GM12878 (cell line): Measurements from ENCODE around the gene ANO8. TPM values are rescaled to one million over a fixed set of nuclear protein-coding genes. Genes with fewer than 3 reads are reported as not detected.

Experiments
- ATAC-seq: fragments of 200-7000 bp; cut with Tn5 transposase; 3 replicates; pipeline ENCODE4 v1.9.1; 2020; ENCODE audit warnings: mild to moderate bottlenecking, moderate library complexity
- BruUV-seq: library from RNA; stranded (reverse); fragments of 400-500 nt; replicated peaks from 2 replicates; lab custom pipeline; 2021; lab: Mats Ljungman, UMichigan
- CTCF ChIA-PET: fragments of 300-600 bp; sonication (Branson Sonifier 250); formaldehyde crosslinking; extraction: SDS; loops from one replicate; lab custom pipeline; 2021; ENCODE audit warnings: inconsistent platforms; lab: Yijun Ruan, JAX
- POLR2A ChIA-PET: fragments of 350-600 bp; formaldehyde crosslinking; extraction: SDS; loops from one replicate; lab custom pipeline; 2021; ENCODE audit warnings: inconsistent platforms; lab: Charles Lee
- RAD21 ChIA-PET: fragments of 300-600 bp; sonication (Branson Sonifier 250); formaldehyde crosslinking; loops from one replicate; lab custom pipeline; 2023; ENCODE audit warnings: antibody characterized with exemption; ENCODE audit not compliant: unreplicated experiment; lab: Charles Lee
- SMC1A ChIA-PET: fragments of 300-600 bp; sonication (Branson Sonifier 250); formaldehyde crosslinking; loops from one replicate; lab custom pipeline; 2023; ENCODE audit not compliant: unreplicated experiment, uncharacterized antibody; lab: Charles Lee
- DNase-seq: peaks from one replicate; pipeline ENCODE4 v3.0.0-alpha.2; 2011; ENCODE audit warnings: low read depth, low spot score
- FAIRE-seq: peaks from 3 replicates; lab custom pipeline; 2011; peaks lifted over from hg19 to GRCh38; lab: Jason Lieb, UNC
- H2AFZ ChIP-seq: 2 replicates; pipeline ENCODE4 v1.6.0; 2011; ENCODE audit warnings: low read depth, low read length, control low read depth; ENCODE audit not compliant: control insufficient read depth
- H3K27ac ChIP-seq: 2 replicates; pipeline ENCODE4 v1.5.1; 2011; ENCODE audit warnings: control low read depth; ENCODE audit not compliant: control insufficient read depth, insufficient read depth
- H3K27me3 ChIP-seq, 2 experiments: replicated peaks in 1 of 2; 2 replicates each; pipeline versions ENCODE4 v1.6.0 to v1.6.1; 2011; ENCODE audit warnings: low read length in 1 of 2; ENCODE audit not compliant: control insufficient read depth in 2 of 2, insufficient read depth in 2 of 2
- H3K36me3 ChIP-seq, 2 experiments: 2 replicates each; pipeline ENCODE4 v1.5.1; 2011; ENCODE audit warnings: low read length in 1 of 2; ENCODE audit not compliant: control insufficient read depth in 2 of 2, insufficient read depth in 2 of 2
- H3K4me1 ChIP-seq: 2 replicates; pipeline ENCODE4 v1.6.1; 2011; ENCODE audit warnings: mild to moderate bottlenecking, low read length, moderate library complexity, mixed read lengths; ENCODE audit not compliant: control insufficient read depth, insufficient read depth
- H3K4me2 ChIP-seq: 2 replicates; pipeline ENCODE4 v1.6.0; 2011; ENCODE audit warnings: control low read depth; ENCODE audit not compliant: control insufficient read depth, insufficient read depth
- H3K4me3 ChIP-seq: fragments of 200-600 bp; sonication (generic); 2 replicates; pipeline ENCODE4 v1.5.1; 2016
- H3K79me2 ChIP-seq: 2 replicates; pipeline ENCODE4 v1.6.0; 2011; ENCODE audit warnings: low read length; ENCODE audit not compliant: control insufficient read depth, insufficient read depth
- H3K9ac ChIP-seq: 2 replicates; pipeline ENCODE4 v1.8.0; 2011; ENCODE audit warnings: low read length, control low read depth, mixed read lengths; ENCODE audit not compliant: control insufficient read depth, insufficient read depth
- H3K9me3 ChIP-seq: replicated peaks from 3 replicates; pipeline ENCODE4 v1.5.1; 2011; ENCODE audit warnings: mild to moderate bottlenecking, low read length; ENCODE audit not compliant: control insufficient read depth, insufficient read depth
- H4K20me1 ChIP-seq: 2 replicates; pipeline ENCODE4 v1.6.0; 2011; ENCODE audit not compliant: control insufficient read depth, insufficient read depth
- HDAC6 ChIP-seq: fragments of 200-600 bp; sonication (generic); IDR thresholded peaks from one replicate; pipeline ENCODE4 v1.8.0; 2017; ENCODE audit warnings: antibody characterized with exemption; ENCODE audit not compliant: unreplicated experiment
- HDGF ChIP-seq: fragments of 450-650 bp; IDR thresholded peaks from 2 replicates; pipeline ENCODE4 v1.6.1; 2016; ENCODE audit warnings: antibody characterized with exemption
- HSF1 ChIP-seq: fragments of 150-350 bp; IDR thresholded peaks from 2 replicates; pipeline ENCODE4 v1.6.1; 2014; ENCODE audit warnings: mild to moderate bottlenecking, low read depth, low read length
- MTA3 ChIP-seq: IDR thresholded peaks from 2 replicates; pipeline ENCODE4 v1.6.1; 2012; ENCODE audit warnings: low read length, inconsistent platforms, borderline replicate concordance
- STAT3 ChIP-seq: IDR thresholded peaks from 2 replicates; pipeline ENCODE4 v1.6.1; 2011; ENCODE audit warnings: low read depth, low read length, improper control_type of control experiment
- WGBS: methylation state at CpG from one replicate; pipeline ENCODE4 v1.1.6; 2016; ENCODE audit warnings: low lambda C conversion rate; ENCODE audit not compliant: insufficient replicate concordance, insufficient coverage; ENCODE audit errors: missing lambda C conversion rate; 5-methylcytosine and 5-hydroxymethylcytosine counted together
- in situ Hi-C: fragments of 300-500 bp; cut with MboI; formaldehyde crosslinking; loops from 9 replicates; pipeline ENCODE4 v1.14.3; 2018; ENCODE audit warnings: mixed read lengths
- intact Hi-C: fragments of 100-400 bp; cut with micrococcal nuclease; formaldehyde crosslinking; loops from one replicate; pipeline ENCODE4 v1.14.2; 2022; ENCODE audit not compliant: unreplicated experiment
- polyA plus RNA-seq, 11 experiments: library from polyadenylated mRNA; depleted of rRNA in 4 of 11; unstranded in 6 of 11; stranded (reverse) in 5 of 11; fragments of >200 nt; fragmentation: Nextera tagmentation in 4 of 11; fragmentation: Illumina TruSeq in 1 of 11; extraction: Ambion mirVana in 4 of 11; extraction: Trizol in 1 of 11; gene quantifications; 1 replicate in 1 of 11; 2 replicates in 10 of 11; pipeline versions ENCODE4 v1.2.1 to v1.2.3, GENCODE V29; 2011 to 2016; ENCODE audit warnings: inconsistent platforms in 2 of 11, missing spikeins in 2 of 11, low read depth in 1 of 11
- total RNA-seq, 4 experiments: library from RNA; depleted of rRNA in 3 of 4; stranded (reverse); fragments of >200 nt in 3 of 4; fragmentation: Illumina TruSeq in 1 of 4; extraction: Trizol in 1 of 4; gene quantifications; 2 replicates each; pipeline versions ENCODE4 v1.2.1 to v1.2.3, GENCODE V29; 2013 to 2021
- TF ChIP-seq, protein P1 (sequence below): fragments of 450-650 bp; formaldehyde crosslinking; IDR thresholded peaks from 2 replicates; pipeline ENCODE4 v1.5.0; 2022; ENCODE audit warnings: mild to moderate bottlenecking, missing genetic modification characterization

ANO8 gene
- total and polyA plus RNA-seq, 10 of the 15 experiments (the other 5 are each of a cell fraction or from before 2014, with no cell fraction given): 0.04 to 6.7 (median 1.1) TPM

DNA sequence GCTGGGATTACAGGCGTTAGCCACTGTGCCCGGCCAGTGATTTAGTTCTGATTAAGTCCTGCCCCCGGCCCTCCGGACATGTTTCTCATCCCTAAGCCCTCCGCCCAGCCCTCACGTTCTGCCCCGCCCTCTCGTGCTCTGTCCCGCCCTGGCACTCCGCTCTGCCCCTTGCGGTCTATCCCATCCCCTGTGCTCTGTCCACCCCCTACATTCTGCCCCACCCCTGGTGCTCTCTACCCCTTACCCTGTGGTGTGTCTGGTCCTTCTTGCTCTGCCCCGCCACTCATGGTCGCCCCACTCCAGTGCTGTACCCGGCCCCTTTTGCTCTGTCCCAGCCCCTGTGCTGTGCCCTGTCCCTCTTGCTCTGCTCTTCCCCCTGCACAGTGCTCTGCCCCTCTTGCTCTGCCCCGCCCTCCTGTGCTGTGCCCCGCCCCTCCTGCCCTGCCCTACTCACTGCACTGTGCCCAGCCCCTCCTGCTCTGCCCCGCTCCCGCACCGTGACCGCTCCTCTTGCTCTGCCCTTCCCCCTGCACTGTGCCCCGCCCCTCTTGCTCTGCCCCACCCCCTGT lies 5.7 kb upstream of the ANO8 start (continued):
- TF ChIP-seq HSF1 (no peak), STAT3 (no peak), HDGF (no peak)

GRCh38 chr19:17339088-17339741 lies 4.6 kb upstream of the ANO8 start:
- in situ Hi-C loops: no loop called here

More at GRCh38 chr19:17339088-17339741, 4.6 kb upstream of the ANO8 start:
- Histone ChIP-seq H3K4me2 (peak overlapping the region; percentile 100; the same call in 1 of the 2 replicates), H3K79me2 (peaks cover 6% of the 10 kb centered on the region), H3K27me3 (no peaks in the 10 kb centered on the region), H3K9me3 (no peaks in the 10 kb centered on the region), H2AFZ (no peak overlapping the region), H3K27ac (no peak overlapping the region), H4K20me1 (no peaks in the 10 kb centered on the region), H3K4me1 (peaks cover 16% of the 10 kb centered on the region), H3K9ac (no peak overlapping the region), H3K36me3 (no peaks in the 10 kb centered on the region; a peak in 2 of 4 replicates)
- DNase-seq (no peak), FAIRE-seq (no peak), ATAC-seq (no peak)
- ChIA-PET RAD21 (interaction anchor here (0.6 kb wide), 1 partner anchor 12 kb away, joined by 3 read pairs; no protein-coding TSS in a partner anchor), CTCF (interaction anchor here (1.3 kb wide), 1 partner anchor 53 kb away, joined by 3 read pairs; no protein-coding TSS in a partner anchor), POLR2A (interaction anchor here (1.0 kb wide), 1 partner anchor 46 kb away, joined by 3 read pairs; no protein-coding TSS in a partner anchor), SMC1A (no interaction called here)
- intact Hi-C loops: loop anchor here (5.0 kb wide), 1 partner anchor 47 kb away; no protein-coding TSS in a partner anchor
- BruUV-seq: no TSS peak
- TF ChIP-seq, protein P1, sequence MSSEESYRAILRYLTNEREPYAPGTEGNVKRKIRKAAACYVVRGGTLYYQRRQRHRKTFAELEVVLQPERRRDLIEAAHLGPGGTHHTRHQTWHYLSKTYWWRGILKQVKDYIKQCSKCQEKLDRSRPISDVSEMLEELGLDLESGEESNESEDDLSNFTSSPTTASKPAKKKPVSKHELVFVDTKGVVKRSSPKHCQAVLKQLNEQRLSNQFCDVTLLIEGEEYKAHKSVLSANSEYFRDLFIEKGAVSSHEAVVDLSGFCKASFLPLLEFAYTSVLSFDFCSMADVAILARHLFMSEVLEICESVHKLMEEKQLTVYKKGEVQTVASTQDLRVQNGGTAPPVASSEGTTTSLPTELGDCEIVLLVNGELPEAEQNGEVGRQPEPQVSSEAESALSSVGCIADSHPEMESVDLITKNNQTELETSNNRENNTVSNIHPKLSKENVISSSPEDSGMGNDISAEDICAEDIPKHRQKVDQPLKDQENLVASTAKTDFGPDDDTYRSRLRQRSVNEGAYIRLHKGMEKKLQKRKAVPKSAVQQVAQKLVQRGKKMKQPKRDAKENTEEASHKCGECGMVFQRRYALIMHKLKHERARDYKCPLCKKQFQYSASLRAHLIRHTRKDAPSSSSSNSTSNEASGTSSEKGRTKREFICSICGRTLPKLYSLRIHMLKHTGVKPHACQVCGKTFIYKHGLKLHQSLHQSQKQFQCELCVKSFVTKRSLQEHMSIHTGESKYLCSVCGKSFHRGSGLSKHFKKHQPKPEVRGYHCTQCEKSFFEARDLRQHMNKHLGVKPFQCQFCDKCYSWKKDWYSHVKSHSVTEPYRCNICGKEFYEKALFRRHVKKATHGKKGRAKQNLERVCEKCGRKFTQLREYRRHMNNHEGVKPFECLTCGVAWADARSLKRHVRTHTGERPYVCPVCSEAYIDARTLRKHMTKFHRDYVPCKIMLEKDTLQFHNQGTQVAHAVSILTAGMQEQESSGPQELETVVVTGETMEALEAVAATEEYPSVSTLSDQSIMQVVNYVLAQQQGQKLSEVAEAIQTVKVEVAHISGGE (CRISPR knock-in tag): no peak
- no peak for TF ChIP-seq MTA3
- no peak for TF ChIP-seq HDAC6
- TF ChIP-seq, all 136 proteins: peak for 0
- no peak overlapping the region for H3K4me3 ChIP-seq
- WGBS: 88% methylated on average over 26 of the region's 34 CpGs
